OCI-LY7 (cell line): Measurements from ENCODE around the gene SIM1.

Experiments used
- EZH2phosphoT487 ChIP-seq: fragments of 200-600 bp; sonication (generic); IDR thresholded peaks from 2 replicates; pipeline ENCODE4 v1.6.1; 2018; ENCODE audit warnings: low read depth, borderline replicate concordance, mild to moderate bottlenecking, mixed run types, antibody characterized with exemption, low read length, moderate library complexity, mixed read lengths
- TF ChIP-seq, protein P1 (sequence below): fragments of 200-600 bp; sonication (generic); conservative IDR thresholded peaks from 2 replicates; pipeline ENCODE4 v1.5.1; 2014; ENCODE audit warnings: mild to moderate bottlenecking, antibody characterized with exemption, low read length, moderate library complexity, mixed read lengths

DNA sequence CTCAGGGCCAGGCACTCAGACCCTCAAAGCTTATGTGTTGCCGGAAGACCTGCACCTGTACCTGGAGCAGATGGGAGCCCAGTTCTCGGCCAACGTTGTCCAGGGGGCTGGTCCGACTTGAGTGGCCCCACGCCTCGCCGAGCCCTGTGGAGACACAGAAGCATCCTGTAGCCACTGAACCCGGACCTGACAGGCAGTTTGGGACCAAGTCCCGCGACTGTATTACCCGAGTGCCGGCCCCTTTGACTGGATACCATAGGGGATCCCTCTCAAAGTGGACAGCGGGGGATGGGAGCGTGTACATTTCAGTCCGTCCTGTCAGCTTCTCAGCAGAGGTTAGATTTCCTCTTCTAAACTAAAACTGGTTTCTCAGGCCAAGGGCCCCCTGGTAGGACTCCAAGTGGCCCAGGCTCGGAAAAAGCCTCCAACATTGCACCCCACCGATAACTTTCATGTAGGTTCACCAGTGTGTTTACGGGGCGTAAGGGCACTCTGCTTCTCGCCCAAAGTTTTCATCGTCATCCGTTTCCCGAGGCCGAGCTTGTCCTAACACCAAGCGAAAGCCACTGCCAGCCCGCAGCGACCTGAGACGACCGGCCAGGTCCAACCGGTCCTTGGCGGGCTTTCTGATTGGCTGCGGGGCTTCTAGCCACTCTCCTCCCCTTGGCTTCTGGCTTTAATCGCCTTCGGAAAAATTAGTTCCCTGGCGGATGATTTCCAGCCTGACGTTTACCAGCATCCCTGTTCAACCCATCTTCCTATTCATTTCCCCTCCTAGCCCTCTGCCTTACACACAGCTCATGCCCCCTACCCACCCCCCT is 10.8 kb downstream of the SIM1 start:
- TF ChIP-seq, protein P1, sequence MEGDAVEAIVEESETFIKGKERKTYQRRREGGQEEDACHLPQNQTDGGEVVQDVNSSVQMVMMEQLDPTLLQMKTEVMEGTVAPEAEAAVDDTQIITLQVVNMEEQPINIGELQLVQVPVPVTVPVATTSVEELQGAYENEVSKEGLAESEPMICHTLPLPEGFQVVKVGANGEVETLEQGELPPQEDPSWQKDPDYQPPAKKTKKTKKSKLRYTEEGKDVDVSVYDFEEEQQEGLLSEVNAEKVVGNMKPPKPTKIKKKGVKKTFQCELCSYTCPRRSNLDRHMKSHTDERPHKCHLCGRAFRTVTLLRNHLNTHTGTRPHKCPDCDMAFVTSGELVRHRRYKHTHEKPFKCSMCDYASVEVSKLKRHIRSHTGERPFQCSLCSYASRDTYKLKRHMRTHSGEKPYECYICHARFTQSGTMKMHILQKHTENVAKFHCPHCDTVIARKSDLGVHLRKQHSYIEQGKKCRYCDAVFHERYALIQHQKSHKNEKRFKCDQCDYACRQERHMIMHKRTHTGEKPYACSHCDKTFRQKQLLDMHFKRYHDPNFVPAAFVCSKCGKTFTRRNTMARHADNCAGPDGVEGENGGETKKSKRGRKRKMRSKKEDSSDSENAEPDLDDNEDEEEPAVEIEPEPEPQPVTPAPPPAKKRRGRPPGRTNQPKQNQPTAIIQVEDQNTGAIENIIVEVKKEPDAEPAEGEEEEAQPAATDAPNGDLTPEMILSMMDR, result no peak
- no peak for TF ChIP-seq EZH2phosphoT487
